A549 (cell line): ENCODE data around the gene PSMD12. TPM values are rescaled to one million over a fixed set of nuclear protein-coding genes. Genes with fewer than 3 reads are reported as not detected.

Experiments used
- ATAC-seq, 2 experiments: fragments of 200-7000 bp in 1 of 2; fragments of >200 bp in 1 of 2; cut with Nextera tagmentation in 1 of 2; cut with Tn5 transposase in 1 of 2; 3 replicates each; pipeline versions ENCODE4 v1.8.0 to v1.9.1; 2018 to 2020; ENCODE audit warnings: mild to moderate bottlenecking in 1 of 2, moderate library complexity in 1 of 2
- CTCF ChIA-PET: fragments of 300-600 bp; sonication (Branson Sonifier 250); formaldehyde crosslinking; extraction: SDS; loops from one replicate; lab custom pipeline; 2021; ENCODE audit warnings: antibody characterized with exemption, inconsistent platforms; lab: Yijun Ruan, JAX
- POLR2A ChIA-PET: fragments of 350-600 bp; formaldehyde crosslinking; extraction: SDS; loops from one replicate; lab custom pipeline; 2021; ENCODE audit warnings: antibody characterized with exemption, inconsistent platforms; lab: Yijun Ruan, JAX
- DNase-seq, 2 experiments: peaks; one replicate each; pipeline versions ENCODE4 v3.0.0 to v3.0.0-alpha.2; 2011 to 2016; ENCODE audit warnings: low read depth in 1 of 2, low spot score in 1 of 2
- FAIRE-seq: peaks from 2 replicates; lab custom pipeline; 2011; peaks lifted over from hg19 to GRCh38; lab: Jason Lieb, UNC
- H3K27ac ChIP-seq, 2 experiments: fragments of >200 bp; sonication (Bioruptor Twin); formaldehyde crosslinking; 3 replicates each; pipeline ENCODE4 v1.5.1; 2016 to 2017
- H3K4me1 ChIP-seq: fragments of >200 bp; sonication (Bioruptor Twin); formaldehyde crosslinking; 3 replicates; pipeline ENCODE4 v1.6.1; 2016
- H3K4me2 ChIP-seq: fragments of >200 bp; sonication (Bioruptor Twin); formaldehyde crosslinking; 3 replicates; pipeline ENCODE4 v1.6.1; 2016
- H3K4me3 ChIP-seq: fragments of >200 bp; sonication (Bioruptor Twin); formaldehyde crosslinking; 3 replicates; pipeline ENCODE4 v1.5.1; 2016
- H3K9me3 ChIP-seq: fragments of >200 bp; sonication (Bioruptor Twin); formaldehyde crosslinking; 3 replicates; pipeline ENCODE4 v1.6.1; 2016
- JUN ChIP-seq, 2 experiments: fragments of >200 bp; sonication (Bioruptor Twin); formaldehyde crosslinking; IDR thresholded peaks; 2 replicates in 1 of 2; 3 replicates in 1 of 2; pipeline ENCODE4 v1.6.1; 2016 to 2017
- MAZ ChIP-seq: fragments of 150-350 bp; IDR thresholded peaks from 2 replicates; pipeline ENCODE4 v1.6.1; 2014; ENCODE audit warnings: antibody characterized with exemption, low read depth, low read length, borderline replicate concordance
- MYC ChIP-seq: IDR thresholded peaks from 2 replicates; pipeline ENCODE4 v1.6.1; 2012; ENCODE audit warnings: mild to moderate bottlenecking, inconsistent platforms, low read length, improper control_type of control experiment, borderline replicate concordance
- NFE2L2 ChIP-seq: fragments of 150-350 bp; conservative IDR thresholded peaks from 2 replicates; pipeline ENCODE4 v1.6.1; 2014; ENCODE audit warnings: low read length
- PHF8 ChIP-seq: fragments of 200-600 bp; sonication (generic); IDR thresholded peaks from 2 replicates; pipeline ENCODE4 v1.6.1; 2016; ENCODE audit warnings: low read depth, mild to moderate bottlenecking, antibody characterized with exemption, moderate library complexity, borderline replicate concordance
- POLR2AphosphoS2 ChIP-seq: conservative IDR thresholded peaks from 2 replicates; pipeline ENCODE4 v1.6.1; 2012; ENCODE audit warnings: low read length, improper control_type of control experiment, inconsistent platforms
- RAD21 ChIP-seq, 2 experiments: fragments of >200 bp in 1 of 2; sonication (Bioruptor Twin) in 1 of 2; formaldehyde crosslinking in 1 of 2; IDR thresholded peaks in 1 of 2; conservative IDR thresholded peaks in 1 of 2; 2 replicates in 1 of 2; 3 replicates in 1 of 2; pipeline ENCODE4 v1.6.1; 2012 to 2018; ENCODE audit warnings: inconsistent platforms in 1 of 2
- SMC3 ChIP-seq: fragments of >200 bp; sonication (Bioruptor Twin); formaldehyde crosslinking; IDR thresholded peaks from 3 replicates; pipeline ENCODE4 v1.6.1; 2018; ENCODE audit warnings: inconsistent platforms
- TP53 ChIP-seq: fragments of 250-450 bp; sonication (Bioruptor Pico); IDR thresholded peaks from 2 replicates; pipeline ENCODE4 v1.5.0; 2021; ENCODE audit warnings: mild to moderate bottlenecking, moderate library complexity
- WGBS: methylation state at CpG from one replicate; pipeline ENCODE4 v1.1.6; 2017; ENCODE audit errors: missing lambda C conversion rate; 5-methylcytosine and 5-hydroxymethylcytosine counted together
- polyA plus RNA-seq, 4 experiments: library from polyadenylated mRNA; depleted of rRNA in 3 of 4; stranded (reverse); fragments of >200 nt; fragmentation: RNase III in 1 of 4; extraction: RNeasy Plus Mini Kit Qiagen cat#74134 plus additional on column Dnase treatment in 1 of 4; gene quantifications; 2 replicates in 3 of 4; 3 replicates in 1 of 4; pipeline ENCODE4 v1.2.3, GENCODE V29; 2011 to 2017
- TF ChIP-seq, protein P1 (sequence below): fragments of >200 bp; sonication (Bioruptor Twin); formaldehyde crosslinking; IDR thresholded peaks from 2 replicates; pipeline ENCODE4 v1.6.1; 2016
- TF ChIP-seq, protein P2 (sequence below): fragments of >200 bp; sonication (Bioruptor Twin); formaldehyde crosslinking; IDR thresholded peaks from 3 replicates; pipeline ENCODE4 v1.5.1; 2016
- TF ChIP-seq, protein P3 (sequence below): fragments of 150-350 bp; IDR thresholded peaks from 2 replicates; pipeline ENCODE4 v1.6.1; 2014; ENCODE audit warnings: low read depth, mild to moderate bottlenecking, low read length
- TF ChIP-seq, protein P4 (sequence below): IDR thresholded peaks from 2 replicates; pipeline ENCODE4 v1.6.1; 2012; ENCODE audit warnings: low read depth, borderline replicate concordance
- TF ChIP-seq, protein P5 (sequence below): IDR thresholded peaks from 2 replicates; pipeline ENCODE4 v1.6.1; 2012
- TF ChIP-seq, protein P6 (sequence below): IDR thresholded peaks from 2 replicates; pipeline ENCODE4 v1.6.1; 2012

PSMD12 gene
- polyA plus RNA-seq, 2 of the 4 experiments (the other 2 are of a cell fraction): 104 to 106 TPM

DNA sequence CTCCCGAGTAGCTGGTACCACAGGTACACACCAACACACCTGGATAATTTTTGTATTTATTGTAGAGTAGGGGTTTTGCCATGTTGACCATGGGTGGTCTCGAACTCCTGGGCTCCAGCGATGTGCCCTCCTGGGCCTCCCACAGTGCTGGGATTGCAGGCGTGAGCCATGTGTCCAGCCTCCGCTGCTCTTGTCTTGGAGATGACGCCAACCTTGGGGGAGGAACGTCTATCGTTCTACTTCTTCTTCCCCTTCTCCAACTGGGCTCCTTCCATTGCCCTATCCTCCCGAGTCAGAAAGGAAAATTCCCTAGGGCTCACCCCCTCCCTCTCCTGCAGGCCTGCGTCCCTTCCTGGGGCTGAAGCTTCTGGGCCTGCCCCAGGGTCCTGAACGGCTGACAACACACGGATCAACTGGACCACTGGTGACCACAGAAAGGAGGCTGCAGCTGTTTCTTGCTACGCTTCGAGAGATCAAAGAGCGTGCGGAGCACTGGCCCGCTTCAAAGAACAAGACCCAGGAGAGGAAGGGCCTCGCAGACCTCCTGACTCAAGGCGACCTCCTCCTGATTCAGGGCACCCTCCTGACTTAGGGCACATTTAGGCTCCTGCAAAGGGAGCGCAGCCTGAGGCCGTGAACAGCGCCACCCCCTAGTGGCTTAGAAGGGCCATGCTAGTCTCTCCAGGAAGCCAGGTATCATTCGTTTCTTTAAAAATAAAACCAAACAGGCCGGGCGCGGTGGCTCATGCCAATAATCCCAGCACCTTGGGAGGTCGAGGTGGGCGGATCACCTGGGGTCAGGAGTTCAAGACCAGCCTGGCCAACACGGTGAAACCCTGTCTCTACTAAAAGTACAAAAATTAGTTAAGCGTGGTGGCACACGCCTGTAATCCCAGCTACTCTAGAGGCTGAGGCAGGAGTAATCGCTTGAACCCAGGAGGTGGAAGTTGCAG is 72.8 kb downstream of the PSMD12 start:
- peak overlapping the region; percentile 61 for H3K4me2 ChIP-seq
- FAIRE-seq (no peak), DNase-seq (peak; percentile 74 to 79), ATAC-seq (peak; percentile 95 to 97)
- 47% methylated on average over 32 of the region's 32 CpGs for WGBS
- H3K4me1 ChIP-seq: 0 out of 3 replicates have a peak, but pooled peaks cover 3% of the 10 kb centered on the region
- H3K4me3 ChIP-seq: no peak overlapping the region
- ChIA-PET CTCF (interaction anchor here (0.6 to 6.8 kb wide), 37 partner anchors 8 to 1909 kb away, joined by 3 to 70 read pairs (median 3); no protein-coding TSS in a partner anchor), POLR2A (no interaction called here)
- H3K9me3 ChIP-seq: no peaks in the 10 kb centered on the region
- TF ChIP-seq PHF8 (no peak), TP53 (CRISPR knock-in tag) (no peak), RAD21 (conservative IDR thresholded peaks at IDR 0.05 in 1 of 2, IDR thresholded peaks at IDR 0.05 in 1 of 2) (peak; percentile 69 to 80), POLR2AphosphoS2 (no peak), SMC3 (peak; percentile 51), MYC (no peak)
- TF ChIP-seq, protein P1, sequence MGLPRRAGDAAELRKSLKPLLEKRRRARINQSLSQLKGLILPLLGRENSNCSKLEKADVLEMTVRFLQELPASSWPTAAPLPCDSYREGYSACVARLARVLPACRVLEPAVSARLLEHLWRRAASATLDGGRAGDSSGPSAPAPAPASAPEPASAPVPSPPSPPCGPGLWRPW: no peak
- TF ChIP-seq, protein P2, sequence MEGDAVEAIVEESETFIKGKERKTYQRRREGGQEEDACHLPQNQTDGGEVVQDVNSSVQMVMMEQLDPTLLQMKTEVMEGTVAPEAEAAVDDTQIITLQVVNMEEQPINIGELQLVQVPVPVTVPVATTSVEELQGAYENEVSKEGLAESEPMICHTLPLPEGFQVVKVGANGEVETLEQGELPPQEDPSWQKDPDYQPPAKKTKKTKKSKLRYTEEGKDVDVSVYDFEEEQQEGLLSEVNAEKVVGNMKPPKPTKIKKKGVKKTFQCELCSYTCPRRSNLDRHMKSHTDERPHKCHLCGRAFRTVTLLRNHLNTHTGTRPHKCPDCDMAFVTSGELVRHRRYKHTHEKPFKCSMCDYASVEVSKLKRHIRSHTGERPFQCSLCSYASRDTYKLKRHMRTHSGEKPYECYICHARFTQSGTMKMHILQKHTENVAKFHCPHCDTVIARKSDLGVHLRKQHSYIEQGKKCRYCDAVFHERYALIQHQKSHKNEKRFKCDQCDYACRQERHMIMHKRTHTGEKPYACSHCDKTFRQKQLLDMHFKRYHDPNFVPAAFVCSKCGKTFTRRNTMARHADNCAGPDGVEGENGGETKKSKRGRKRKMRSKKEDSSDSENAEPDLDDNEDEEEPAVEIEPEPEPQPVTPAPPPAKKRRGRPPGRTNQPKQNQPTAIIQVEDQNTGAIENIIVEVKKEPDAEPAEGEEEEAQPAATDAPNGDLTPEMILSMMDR: peak; percentile 70; the same call in 2 of the 3 replicates
- TF ChIP-seq, protein P3, sequence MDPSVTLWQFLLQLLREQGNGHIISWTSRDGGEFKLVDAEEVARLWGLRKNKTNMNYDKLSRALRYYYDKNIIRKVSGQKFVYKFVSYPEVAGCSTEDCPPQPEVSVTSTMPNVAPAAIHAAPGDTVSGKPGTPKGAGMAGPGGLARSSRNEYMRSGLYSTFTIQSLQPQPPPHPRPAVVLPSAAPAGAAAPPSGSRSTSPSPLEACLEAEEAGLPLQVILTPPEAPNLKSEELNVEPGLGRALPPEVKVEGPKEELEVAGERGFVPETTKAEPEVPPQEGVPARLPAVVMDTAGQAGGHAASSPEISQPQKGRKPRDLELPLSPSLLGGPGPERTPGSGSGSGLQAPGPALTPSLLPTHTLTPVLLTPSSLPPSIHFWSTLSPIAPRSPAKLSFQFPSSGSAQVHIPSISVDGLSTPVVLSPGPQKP: no peak
- H3K27ac ChIP-seq: peak overlapping the region in 1 of 2 experiments; percentile 51; a peak in 1 of 6 replicates

DNA sequence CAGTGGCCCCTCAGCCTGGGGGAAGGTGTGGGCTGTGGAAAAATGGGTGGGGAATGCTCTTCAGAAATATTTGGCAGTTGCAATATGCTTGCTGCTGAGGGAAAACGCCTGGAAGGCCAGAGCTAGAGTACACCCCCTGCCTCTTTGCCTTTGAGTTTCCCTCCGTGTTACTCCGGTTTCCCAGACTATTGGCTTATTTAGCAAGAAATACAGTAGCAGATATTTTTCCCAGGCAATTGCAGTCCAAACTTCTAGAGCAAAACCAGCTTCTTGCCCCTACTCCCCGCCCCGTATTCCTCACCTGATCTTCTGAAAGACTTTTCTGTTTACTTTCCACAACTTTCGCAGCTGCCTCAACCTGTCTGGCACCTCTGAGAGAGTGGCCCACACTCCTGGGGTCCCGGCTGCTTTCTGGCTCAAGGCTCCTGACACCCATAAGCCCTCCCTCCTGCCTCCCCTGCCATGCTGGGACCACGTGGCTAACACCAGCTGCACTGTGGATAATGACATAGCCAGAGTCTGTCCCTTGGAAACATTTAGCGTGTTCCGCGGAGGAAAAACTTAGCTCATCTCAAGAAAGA is 75.6 kb downstream of the PSMD12 start:
- POLR2A ChIA-PET: no interaction called here
- Histone ChIP-seq H3K9me3 (no peaks in the 10 kb centered on the region), H3K4me3 (no peak overlapping the region), H3K4me1 (0 out of 3 replicates have a peak, but pooled peaks cover 3% of the 10 kb centered on the region), H3K4me2 (no peak overlapping the region), H3K27ac (no peak overlapping the region)
- no peak for FAIRE-seq
- no peak for DNase-seq
- TF ChIP-seq, protein P4, sequence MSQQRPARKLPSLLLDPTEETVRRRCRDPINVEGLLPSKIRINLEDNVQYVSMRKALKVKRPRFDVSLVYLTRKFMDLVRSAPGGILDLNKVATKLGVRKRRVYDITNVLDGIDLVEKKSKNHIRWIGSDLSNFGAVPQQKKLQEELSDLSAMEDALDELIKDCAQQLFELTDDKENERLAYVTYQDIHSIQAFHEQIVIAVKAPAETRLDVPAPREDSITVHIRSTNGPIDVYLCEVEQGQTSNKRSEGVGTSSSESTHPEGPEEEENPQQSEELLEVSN: no peak
- TF ChIP-seq MAZ (no peak), JUN (IDR thresholded peaks at IDR 0.05) (no peak), NFE2L2 (no peak)
- TF ChIP-seq, protein P2: no peak
- TF ChIP-seq, protein P5, sequence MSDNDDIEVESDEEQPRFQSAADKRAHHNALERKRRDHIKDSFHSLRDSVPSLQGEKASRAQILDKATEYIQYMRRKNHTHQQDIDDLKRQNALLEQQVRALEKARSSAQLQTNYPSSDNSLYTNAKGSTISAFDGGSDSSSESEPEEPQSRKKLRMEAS: no peak
- TF ChIP-seq, protein P6, sequence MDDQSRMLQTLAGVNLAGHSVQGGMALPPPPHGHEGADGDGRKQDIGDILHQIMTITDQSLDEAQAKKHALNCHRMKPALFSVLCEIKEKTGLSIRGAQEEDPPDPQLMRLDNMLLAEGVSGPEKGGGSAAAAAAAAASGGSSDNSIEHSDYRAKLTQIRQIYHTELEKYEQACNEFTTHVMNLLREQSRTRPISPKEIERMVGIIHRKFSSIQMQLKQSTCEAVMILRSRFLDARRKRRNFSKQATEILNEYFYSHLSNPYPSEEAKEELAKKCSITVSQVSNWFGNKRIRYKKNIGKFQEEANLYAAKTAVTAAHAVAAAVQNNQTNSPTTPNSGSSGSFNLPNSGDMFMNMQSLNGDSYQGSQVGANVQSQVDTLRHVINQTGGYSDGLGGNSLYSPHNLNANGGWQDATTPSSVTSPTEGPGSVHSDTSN: no peak
- 78% methylated on average over 11 of the region's 11 CpGs for WGBS
- ATAC-seq: 0 out of 6 replicates have a peak, but pooled peaks of 1 of the 2 experiments have one; percentile 10
- CTCF ChIA-PET: interaction anchor here (0.6 to 6.8 kb wide), 7 partner anchors 15 to 361 kb away, joined by 3 to 70 read pairs (median 4); no protein-coding TSS in a partner anchor
